Thyroid gland (tissue), 4 donors: ENCODE data around the gene MITF. TPM values are rescaled to one million over a fixed set of nuclear protein-coding genes. Genes with fewer than 3 reads are reported as not detected.

Source experiments
- DNase-seq, 2 donors: peaks; one replicate each; pipeline ENCODE4 v3.0.0-alpha.2; 2019
- H3K27ac ChIP-seq, 3 donors: fragments of 200-600 bp; sonication (generic); 1 replicate in 2 of 3; 2 replicates in 1 of 3; pipeline ENCODE4 v1.5.1; 2016 to 2019; ENCODE audit warnings: mild to moderate bottlenecking in 1 of 3, moderate library complexity in 1 of 3
- H3K27me3 ChIP-seq: fragments of 200-600 bp; sonication (generic); one replicate; pipeline ENCODE4 v1.5.1; 2019
- H3K36me3 ChIP-seq, 2 donors: fragments of 200-600 bp; sonication (generic); one replicate each; pipeline ENCODE4 v1.5.1; 2016 to 2019
- H3K4me1 ChIP-seq, 2 donors: fragments of 200-600 bp; sonication (generic); one replicate each; pipeline ENCODE4 v1.5.1; 2017 to 2019
- H3K4me3 ChIP-seq, 3 donors: fragments of 200-600 bp; sonication (generic); replicated peaks in 1 of 3; 1 replicate in 2 of 3; 2 replicates in 1 of 3; pipeline ENCODE4 v1.5.1; 2016; ENCODE audit warnings: mild to moderate bottlenecking in 1 of 3
- H3K9me3 ChIP-seq: fragments of 200-600 bp; sonication (generic); one replicate; pipeline ENCODE4 v1.5.1; 2017
- CTCF ChIP-seq, 6 experiments: fragments of 200-600 bp in 3 of 6; fragments of 450-650 bp in 3 of 6; sonication (generic) in 3 of 6; IDR thresholded peaks; one replicate each; pipeline ENCODE4 v1.5.1; 2016 to 2019; ENCODE audit warnings: antibody characterized with exemption in 6 of 6, mild to moderate bottlenecking in 2 of 6, inconsistent platforms in 1 of 6, moderate library complexity in 1 of 6
- POLR2A ChIP-seq, 2 donors: fragments of 450-650 bp; IDR thresholded peaks; one replicate each; pipeline ENCODE4 v1.6.1; 2017; ENCODE audit warnings: antibody characterized with exemption in 2 of 2, mild to moderate bottlenecking in 2 of 2, moderate library complexity in 1 of 2
- WGBS, 2 donors: methylation state at CpG; one replicate each; pipeline ENCODE4 v1.1.5; 2017; 5-methylcytosine and 5-hydroxymethylcytosine counted together
- intact Hi-C: fragments of 100-400 bp; cut with DNase I; formaldehyde crosslinking; loops from one replicate; pipeline ENCODE4 v1.15.1; 2023
- total RNA-seq, 4 donors: library from RNA; depleted of rRNA; stranded (reverse); fragments of >200 nt; gene quantifications; one replicate each; pipeline ENCODE4 v1.2.3, GENCODE V29; 2016

Gene MITF
- total RNA-seq, 4 donors from 2014 or later, result 22.4 to 52.1 (median 26.4) TPM

GRCh38 chr3:69774029-69774428 lies 34.8 kb downstream of the MITF start:
- Histone ChIP-seq H3K4me3 (no peak overlapping the region), H3K27me3 (no peaks in the 10 kb centered on the region), H3K9me3 (no peaks in the 10 kb centered on the region), H3K27ac (no peak overlapping the region), H3K36me3 (no peaks in the 10 kb centered on the region), H3K4me1 (peaks cover 14 to 15% of the 10 kb centered on the region in 2 donors)
- intact Hi-C loops, result no loop called here
- peak; percentile 15 to 29 for DNase-seq
- WGBS, 2 donors, result 80 to 96% methylated on average over 1 of the region's 1 CpG
- TF ChIP-seq CTCF (IDR thresholded peaks at IDR 0.05) (no peak), POLR2A (IDR thresholded peaks at IDR 0.05) (no peak)

DNA sequence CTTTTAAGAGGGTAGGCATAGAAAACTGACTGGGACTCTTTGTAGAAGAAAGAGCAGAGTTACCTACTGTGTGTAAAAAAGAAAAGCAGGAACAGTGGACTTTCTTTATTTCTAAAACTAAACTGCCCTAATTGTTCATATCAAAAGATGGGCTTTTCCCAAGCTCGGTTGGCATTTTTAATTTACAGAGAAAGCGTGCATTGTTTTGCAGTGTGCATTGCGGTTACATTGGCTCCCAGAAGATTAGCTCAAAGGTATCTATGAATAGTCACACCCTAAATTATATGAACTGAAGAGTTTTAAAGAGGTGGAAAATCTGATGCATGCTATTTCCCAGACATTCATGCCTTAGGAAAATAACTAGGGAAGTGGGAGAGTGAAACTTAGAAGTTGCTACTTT lies 36.5 kb downstream of the MITF start:
- no peak overlapping the region for H3K27ac ChIP-seq
- no peak for TF ChIP-seq CTCF (IDR thresholded peaks at IDR 0.05)
- TF ChIP-seq POLR2A (IDR thresholded peaks at IDR 0.05), result no peak
- no peak for DNase-seq
- H3K27me3 ChIP-seq, result no peaks in the 10 kb centered on the region
- no peaks in the 10 kb centered on the region for H3K36me3 ChIP-seq
- no peak overlapping the region for H3K4me3 ChIP-seq
- peaks cover 6 to 7% of the 10 kb centered on the region in 2 donors for H3K4me1 ChIP-seq
- intact Hi-C loops, result no loop called here
- WGBS, 2 donors, result 96 to 100% methylated on average over 3 of the region's 3 CpGs
- H3K9me3 ChIP-seq, result no peaks in the 10 kb centered on the region

DNA sequence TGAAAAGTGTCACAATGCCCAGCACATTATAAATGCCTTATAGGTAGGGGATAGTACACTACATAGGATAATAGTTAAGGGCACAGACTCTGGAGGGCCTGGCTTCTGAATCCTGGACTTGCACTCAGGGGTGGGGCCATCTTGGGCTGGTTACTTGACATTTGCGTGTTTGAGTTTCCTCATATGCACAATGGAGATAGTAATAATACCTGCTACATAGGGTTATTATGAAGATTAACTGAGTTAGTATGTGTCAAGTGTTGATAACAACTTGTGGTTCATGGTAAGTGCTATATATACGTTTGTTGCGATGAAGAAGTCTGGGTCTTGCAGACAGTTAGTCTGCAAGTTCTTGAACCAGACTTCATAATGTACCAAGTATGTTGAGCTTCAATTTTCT lies 37.0 kb downstream of the MITF start:
- Histone ChIP-seq H3K27ac (no peak overlapping the region), H3K4me3 (no peak overlapping the region), H3K36me3 (no peaks in the 10 kb centered on the region), H3K27me3 (no peaks in the 10 kb centered on the region), H3K4me1 (peaks cover under 1 to 2% of the 10 kb centered on the region in 2 donors), H3K9me3 (no peaks in the 10 kb centered on the region)
- DNase-seq, result no peak
- TF ChIP-seq CTCF (IDR thresholded peaks at IDR 0.05) (no peak), POLR2A (IDR thresholded peaks at IDR 0.05) (no peak)
- intact Hi-C loops, result no loop called here
- WGBS, 2 donors, result 95 to 96% methylated on average over 3 of the region's 3 CpGs

- no peak overlapping the region for H3K27ac ChIP-seq
- H3K4me3 ChIP-seq, result no peak overlapping the region
- DNase-seq, result no peak
- intact Hi-C loops, result no loop called here
- H3K9me3 ChIP-seq, result no peaks in the 10 kb centered on the region
- H3K36me3 ChIP-seq, result no peaks in the 10 kb centered on the region
- TF ChIP-seq CTCF (IDR thresholded peaks at IDR 0.05) (no peak), POLR2A (IDR thresholded peaks at IDR 0.05) (no peak)
- no peaks in the 10 kb centered on the region for H3K27me3 ChIP-seq
- no peaks in the 10 kb centered on the region for H3K4me1 ChIP-seq
These were observed 37.8 kb downstream of the MITF start for GRCh38 chr3:69776920-69777581.

DNA sequence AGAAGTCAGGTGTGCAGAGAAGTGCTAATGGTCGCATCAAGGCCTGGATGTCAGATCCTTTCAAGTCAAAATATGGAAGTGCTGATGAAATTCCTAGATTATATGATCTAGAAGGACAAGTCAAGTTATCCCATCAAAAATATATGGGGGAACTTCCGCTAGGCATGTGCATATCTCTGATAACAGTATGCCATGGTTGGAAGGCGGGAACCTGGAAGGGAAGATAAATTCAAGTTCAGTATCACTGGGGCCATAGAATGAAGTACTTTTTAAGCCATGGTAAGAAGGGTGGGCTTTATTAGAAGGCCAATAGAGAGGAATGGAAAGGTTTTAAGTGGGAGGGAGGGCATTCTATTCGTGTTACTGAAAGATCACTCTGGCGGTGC lies 38.3 kb downstream of the MITF start:
- Histone ChIP-seq H3K4me1 (no peaks in the 10 kb centered on the region), H3K4me3 (no peak overlapping the region), H3K27me3 (no peaks in the 10 kb centered on the region), H3K36me3 (no peaks in the 10 kb centered on the region), H3K9me3 (no peaks in the 10 kb centered on the region), H3K27ac (no peak overlapping the region)
- no peak for DNase-seq
- TF ChIP-seq POLR2A (IDR thresholded peaks at IDR 0.05) (no peak), CTCF (IDR thresholded peaks at IDR 0.05) (no peak)
- intact Hi-C loops, result no loop called here
- 95 to 96% methylated on average over 5 of the region's 5 CpGs for WGBS, 2 donors
